Motor neuron (in vitro differentiated cells): ENCODE measurements around the gene CES2. TPM values are rescaled to one million over a fixed set of nuclear protein-coding genes. Genes with fewer than 3 reads are reported as not detected.

Source experiments
- ATAC-seq, 8 experiments: fragments of 200-7000 bp; cut with Tn5 transposase; replicated peaks in 6 of 8; 2 replicates each; pipeline ENCODE4 v1.8.0; 2021; ENCODE audit warnings: mild to moderate bottlenecking in 8 of 8, moderate library complexity in 8 of 8
- H3K27ac ChIP-seq, 2 donors: fragments of 250-450 bp; sonication (Bioruptor Pico); 2 replicates each; pipeline ENCODE4 v1.9.0; 2021; ENCODE audit warnings: antibody characterized with exemption in 2 of 2, mild to moderate bottlenecking in 2 of 2, moderate library complexity in 1 of 2
- H3K4me1 ChIP-seq, 2 donors: fragments of 250-450 bp; sonication (Bioruptor Pico); replicated peaks in 1 of 2; 2 replicates each; pipeline ENCODE4 v1.6.1; 2021; ENCODE audit warnings: antibody characterized with exemption in 2 of 2, mild to moderate bottlenecking in 2 of 2, moderate library complexity in 1 of 2
- H3K4me3 ChIP-seq, 5 donors: fragments of 250-450 bp; sonication (Bioruptor Pico); 2 replicates each; pipeline ENCODE4 v1.9.0; 2021; ENCODE audit warnings: antibody characterized with exemption in 5 of 5, mild to moderate bottlenecking in 5 of 5, moderate library complexity in 4 of 5
- WGBS, 10 experiments: fragments of 450-650 bp; shearing (Covaris generic); methylation state at CpG; one replicate each; pipeline ENCODE4 v1.0.0; 2022; 5-methylcytosine and 5-hydroxymethylcytosine counted together
- in situ Hi-C, 9 experiments: fragments of 400-800 bp; cut with MboI; loops; one replicate each; pipeline ENCODE4 v1.15.0; 2021; ENCODE audit warnings: low sequenced_read_pairs in 9 of 9, low pct_unique_long_range_greater_than_20kb in 2 of 9; ENCODE audit not compliant: unreplicated experiment in 9 of 9
- total RNA-seq, 8 experiments: library from RNA; unstranded; fragments of 300-600 nt; gene quantifications; 2 replicates each; pipeline versions ENCODE4 v1.2.3 to v1.2.4, GENCODE V29; 2022

CES2 gene
- total RNA-seq, 8 experiments from 2014 or later: 16.8 to 73.9 (median 32.2) TPM

GRCh38 chr16:66926171-66926947 lies 9.0 kb upstream of the CES2 start:
- H3K4me1 ChIP-seq: peaks cover 12 to 31% of the 10 kb centered on the region in 2 donors
- peak in 3 of 8 experiments; percentile 10 to 33 (median 18) for ATAC-seq
- H3K4me3 ChIP-seq: no peak overlapping the region
- in situ Hi-C loops: loop anchor here in 1 of 9 experiments (25.0 kb wide), 1 partner anchor 486 kb away; the partner anchor contains the start of gene ZDHHC1
- H3K27ac ChIP-seq: no peak overlapping the region
- 17 to 80% methylated on average over 1 of the region's 5 CpGs; no CpG with 5 or more reads in 8 of the 10 experiments for WGBS, 10 experiments

- 20% methylated on average over 1 of the region's 3 CpGs; no CpG with 5 or more reads in 9 of the 10 experiments for WGBS, 10 experiments
- in situ Hi-C loops: loop anchor here in 1 of 9 experiments (25.0 kb wide), 1 partner anchor 485 kb away; the partner anchor contains the start of gene ZDHHC1
- peak in 5 of 8 experiments; percentile 10 to 55 (median 33) for ATAC-seq
- H3K4me3 ChIP-seq: no peak overlapping the region
- H3K27ac ChIP-seq: no peak overlapping the region
- H3K4me1 ChIP-seq: peaks cover 12 to 31% of the 10 kb centered on the region in 2 donors
Observed at GRCh38 chr16:66926961-66927436, 8.3 kb upstream of the CES2 start.

GRCh38 chr16:66927918-66928649 lies 7.2 kb upstream of the CES2 start:
- Histone ChIP-seq H3K4me1 (peaks cover 14 to 28% of the 10 kb centered on the region in 2 donors), H3K4me3 (no peak overlapping the region), H3K27ac (no peak overlapping the region)
- 94 to 100% (median 100%) methylated on average over 1 to 3 of the region's 8 CpGs; no CpG with 5 or more reads in 7 of the 10 experiments for WGBS, 10 experiments
- in situ Hi-C loops: loop anchor here in 1 of 9 experiments (25.0 kb wide), 1 partner anchor 484 kb away; the partner anchor contains the start of gene ZDHHC1
- ATAC-seq: no peak

GRCh38 chr16:66928702-66929388 lies 6.5 kb upstream of the CES2 start:
- H3K4me3 ChIP-seq: no peak overlapping the region

GRCh38 chr16:66930189-66930588 lies 5.1 kb upstream of the CES2 start:
- WGBS, 10 experiments: 60 to 100% (median 75%) methylated on average over 1 to 4 of the region's 4 CpGs; no CpG with 5 or more reads in 4 of the 10 experiments
- no peak for ATAC-seq
- peaks cover 19 to 24% of the 10 kb centered on the region in 2 donors for H3K4me1 ChIP-seq
- in situ Hi-C loops: loop anchor here in 1 of 9 experiments (25.0 kb wide), 1 partner anchor 482 kb away; the partner anchor contains the start of gene ZDHHC1
- H3K27ac ChIP-seq: no peak overlapping the region
- no peak overlapping the region for H3K4me3 ChIP-seq

More at GRCh38 chr16:66928702-66929388, 6.5 kb upstream of the CES2 start:
- Histone ChIP-seq H3K27ac (no peak overlapping the region), H3K4me1 (peaks cover 19 to 28% of the 10 kb centered on the region in 2 donors)
- ATAC-seq: peak in 2 of 8 experiments; percentile 0 to 6
- in situ Hi-C loops: loop anchor here in 1 of 9 experiments (25.0 kb wide), 1 partner anchor 483 kb away; the partner anchor contains the start of gene ZDHHC1
- WGBS, 10 experiments: 37 to 86% (median 72%) methylated on average over 1 to 7 of the region's 10 CpGs; no CpG with 5 or more reads in 3 of the 10 experiments

GRCh38 chr16:66931665-66932064 lies 3.7 kb upstream of the CES2 start:
- no peak for ATAC-seq
- H3K4me3 ChIP-seq: no peak overlapping the region
- in situ Hi-C loops: loop anchor here in 1 of 9 experiments (25.0 kb wide), 1 partner anchor 481 kb away; the partner anchor contains the start of gene ZDHHC1
- WGBS, 10 experiments: 94 to 100% (median 100%) methylated on average over 1 to 2 of the region's 2 CpGs; no CpG with 5 or more reads in 5 of the 10 experiments
- H3K4me1 ChIP-seq: peaks cover 19 to 25% of the 10 kb centered on the region in 2 donors
- no peak overlapping the region for H3K27ac ChIP-seq

GRCh38 chr16:66932076-66932475 lies 3.2 kb upstream of the CES2 start:
- H3K27ac ChIP-seq: no peak overlapping the region
- no peak for ATAC-seq
- WGBS, 10 experiments: 20 to 100% (median 92%) methylated on average over 1 to 3 of the region's 4 CpGs; no CpG with 5 or more reads in 4 of the 10 experiments

GRCh38 chr16:66933776-66934137 lies 1.6 kb upstream of the CES2 start:
- ATAC-seq: no peak
- Histone ChIP-seq H3K4me1 (peaks cover 18% of the 10 kb centered on the region in 2 donors), H3K27ac (peak overlapping the region; percentile 81 to 89), H3K4me3 (peak overlapping the region; percentile 79 to 99 (median 92))
- in situ Hi-C loops: loop anchor here in 1 of 9 experiments (25.0 kb wide), 1 partner anchor 479 kb away; the partner anchor contains the start of gene ZDHHC1
- 0 to 40% (median 4%) methylated on average over 1 to 5 of the region's 12 CpGs; no CpG with 5 or more reads in 5 of the 10 experiments for WGBS, 10 experiments

More at GRCh38 chr16:66932076-66932475, 3.2 kb upstream of the CES2 start:
- peaks cover 18 to 22% of the 10 kb centered on the region in 2 donors for H3K4me1 ChIP-seq
- H3K4me3 ChIP-seq: no peak overlapping the region
- in situ Hi-C loops: loop anchor here in 1 of 9 experiments (25.0 kb wide), 1 partner anchor 480 kb away; the partner anchor contains the start of gene ZDHHC1

GRCh38 chr16:66934138-66934838 lies 1.0 kb upstream of the CES2 start, which contains the start of gene CIAO2B:
Gene CIAO2B (minus strand): TSS chr16:66934402. CDS start chr16:66934364, 38 bp downstream.
- peak within 1 kb of the TSS; percentile 79 to 99 (median 92) for H3K4me3 ChIP-seq
- peaks cover 18% of the 10 kb centered on the region in 2 donors for H3K4me1 ChIP-seq
- WGBS, 10 experiments: 0 to 2% (median 0%) methylated on average over 1 to 20 of the region's 76 CpGs; no CpG with 5 or more reads in 7 of the 10 experiments
- peak within 1 kb of the TSS; percentile 81 to 89 for H3K27ac ChIP-seq
- ATAC-seq: peak; percentile 64 to 93 (median 89)
- in situ Hi-C loops: loop anchor here in 1 of 9 experiments (25.0 kb wide), 1 partner anchor 478 kb away; the partner anchor contains the start of gene ZDHHC1

GRCh38 chr16:66934839-66935313 lies 440 bp upstream of the CES2 start:
- WGBS, 10 experiments: 0% methylated on average over 1 to 5 of the region's 24 CpGs; no CpG with 5 or more reads in 6 of the 10 experiments
- in situ Hi-C loops: loop anchor here in 1 of 9 experiments (25.0 kb wide), 1 partner anchor 477 kb away; the partner anchor contains the start of gene ZDHHC1
- ATAC-seq: peak in 4 of 8 experiments; percentile 0 to 3 (median 1)

GRCh38 chr16:66936462-66936861 lies 1.1 kb downstream of the CES2 start:
- ATAC-seq: no peak
- Histone ChIP-seq H3K4me3 (peak overlapping the region in 1 of 5 donors; percentile 99), H3K27ac (no peak overlapping the region), H3K4me1 (peaks cover 18% of the 10 kb centered on the region in 2 donors)
- in situ Hi-C loops: loop anchor here in 1 of 9 experiments (25.0 kb wide), 1 partner anchor 476 kb away; the partner anchor contains the start of gene ZDHHC1
- WGBS, 10 experiments: 60 to 100% (median 89%) methylated on average over 1 to 4 of the region's 6 CpGs; no CpG with 5 or more reads in 6 of the 10 experiments

More at GRCh38 chr16:66934839-66935313, 440 bp upstream of the CES2 start:
- peak overlapping the region; percentile 81 to 89 for H3K27ac ChIP-seq
- peaks cover 18% of the 10 kb centered on the region in 2 donors for H3K4me1 ChIP-seq
- H3K4me3 ChIP-seq: peak overlapping the region; percentile 79 to 99 (median 92)
